ENCODE measurements around the gene MTR. TPM values are rescaled to one million over a fixed set of nuclear protein-coding genes. Genes with fewer than 3 reads are reported as not detected.

The MTR gene
- total RNA-seq, 1 donor from 2014 or later: 35.8 TPM

GRCh38 chr1:236865818-236866155 is 70.7 kb downstream of the MTR start:
- Histone ChIP-seq H2AFZ (ENCODE audit: low read depth, low read length) (no peak overlapping the region), H3K4me2 (ENCODE audit: low read length) (no peak overlapping the region), H3K9ac (ENCODE audit: low read length) (no peak overlapping the region), H3K9me3 (ENCODE audit: insufficient read depth, low read depth, low read length) (no peaks in the 10 kb centered on the region), H3K4me1 (ENCODE audit: insufficient read depth, low read length) (no peaks in the 10 kb centered on the region), H3K27ac (ENCODE audit: low read depth, low read length) (no peak overlapping the region), H3K79me2 (ENCODE audit: insufficient read depth, low read length) (no peaks in the 10 kb centered on the region), H4K20me1 (ENCODE audit: insufficient read depth, low read length) (no peaks in the 10 kb centered on the region), H3K27me3 (ENCODE audit: insufficient read depth, low read length) (no peaks in the 10 kb centered on the region), H3K4me3 (ENCODE audit: insufficient read depth, low read depth, low read length) (no peak overlapping the region), H3K36me3 (ENCODE audit: insufficient read depth, low read length) (peaks cover 8% of the 10 kb centered on the region)
- H3K27me3 Mint-ChIP-seq (ENCODE audit: low read depth, unreplicated experiment): no peaks in the 10 kb centered on the region
- no peak overlapping the region for H3K27ac Mint-ChIP-seq (ENCODE audit: unreplicated experiment)
- no peaks in the 10 kb centered on the region for H3K9me3 Mint-ChIP-seq (ENCODE audit: unreplicated experiment)
- FAIRE-seq (no peak), DNase-seq (ENCODE audit: low read depth) (no peak)
- H3K4me3 Mint-ChIP-seq (ENCODE audit: unreplicated experiment): no peak overlapping the region
- TF ChIP-seq CTCF (IDR thresholded peaks at IDR 0.05; ENCODE audit: insufficient read depth, low read depth, low read length) (no peak), EZH2 (IDR thresholded peaks at IDR 0.05; ENCODE audit: insufficient read depth, low read length) (no peak)
- no peaks in the 10 kb centered on the region for H3K4me1 Mint-ChIP-seq (ENCODE audit: low read depth, unreplicated experiment)
- peaks cover 19% of the 10 kb centered on the region for H3K36me3 Mint-ChIP-seq (ENCODE audit: low read depth, unreplicated experiment)

GRCh38 chr1:236868625-236869467 is 73.8 kb downstream of the MTR start:
- no peak overlapping the region for H3K4me2 ChIP-seq (ENCODE audit: low read length)
- Mint-ChIP-seq H3K9me3 (ENCODE audit: unreplicated experiment) (no peaks in the 10 kb centered on the region), H3K27ac (ENCODE audit: unreplicated experiment) (no peak overlapping the region), H3K4me3 (ENCODE audit: unreplicated experiment) (no peak overlapping the region), H3K27me3 (ENCODE audit: low read depth, unreplicated experiment) (no peaks in the 10 kb centered on the region), H3K36me3 (ENCODE audit: low read depth, unreplicated experiment) (peaks cover 12% of the 10 kb centered on the region), H3K4me1 (ENCODE audit: low read depth, unreplicated experiment) (no peaks in the 10 kb centered on the region)
- no peaks in the 10 kb centered on the region for H4K20me1 ChIP-seq (ENCODE audit: insufficient read depth, low read length)
- H3K4me3 ChIP-seq (ENCODE audit: insufficient read depth, low read depth, low read length): no peak overlapping the region
- peaks cover 5% of the 10 kb centered on the region for H3K36me3 ChIP-seq (ENCODE audit: insufficient read depth, low read length)
- H2AFZ ChIP-seq (ENCODE audit: low read depth, low read length): no peak overlapping the region
- H3K27ac ChIP-seq (ENCODE audit: low read depth, low read length): no peak overlapping the region
- no peaks in the 10 kb centered on the region for H3K4me1 ChIP-seq (ENCODE audit: insufficient read depth, low read length)
- H3K9me3 ChIP-seq (ENCODE audit: insufficient read depth, low read depth, low read length): no peaks in the 10 kb centered on the region
- FAIRE-seq (no peak), DNase-seq (ENCODE audit: low read depth) (peak; percentile 27)
- TF ChIP-seq CTCF (IDR thresholded peaks at IDR 0.05; ENCODE audit: insufficient read depth, low read depth, low read length) (peak; percentile 98), EZH2 (IDR thresholded peaks at IDR 0.05; ENCODE audit: insufficient read depth, low read length) (no peak)
- H3K27me3 ChIP-seq (ENCODE audit: insufficient read depth, low read length): no peaks in the 10 kb centered on the region
- H3K79me2 ChIP-seq (ENCODE audit: insufficient read depth, low read length): no peaks in the 10 kb centered on the region
- H3K9ac ChIP-seq (ENCODE audit: low read length): no peak overlapping the region

DNA sequence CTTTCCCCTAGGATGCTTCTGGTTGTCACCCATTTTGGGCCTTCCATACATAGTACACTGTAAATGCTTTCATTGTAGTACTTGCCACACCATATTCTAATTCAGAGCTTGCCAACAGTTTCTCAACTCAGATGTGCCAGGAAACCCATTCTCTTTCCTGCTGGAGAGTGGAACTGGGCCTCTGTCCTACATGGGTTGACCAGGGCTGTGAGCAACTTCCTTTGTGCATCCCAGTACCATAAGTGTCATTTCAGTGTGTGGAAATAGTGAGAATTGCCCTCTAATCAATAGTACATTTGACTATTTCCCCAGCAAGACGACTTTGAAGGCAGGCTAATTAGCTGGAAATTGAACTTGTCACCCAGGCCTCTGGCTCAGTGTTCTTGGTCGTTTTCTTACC is 74.8 kb downstream of the MTR start:
- no peaks in the 10 kb centered on the region for H3K27me3 ChIP-seq (ENCODE audit: insufficient read depth, low read length)
- no peak for FAIRE-seq
- H3K4me3 Mint-ChIP-seq (ENCODE audit: unreplicated experiment): no peak overlapping the region

More for the DNA sequence above, 74.8 kb downstream of the MTR start:
- TF ChIP-seq CTCF (IDR thresholded peaks at IDR 0.05; ENCODE audit: insufficient read depth, low read depth, low read length) (no peak), EZH2 (IDR thresholded peaks at IDR 0.05; ENCODE audit: insufficient read depth, low read length) (no peak)
- Histone ChIP-seq H3K9me3 (ENCODE audit: insufficient read depth, low read depth, low read length) (no peaks in the 10 kb centered on the region), H3K9ac (ENCODE audit: low read length) (no peak overlapping the region), H3K4me3 (ENCODE audit: insufficient read depth, low read depth, low read length) (no peak overlapping the region), H4K20me1 (ENCODE audit: insufficient read depth, low read length) (no peaks in the 10 kb centered on the region), H3K4me2 (ENCODE audit: low read length) (no peak overlapping the region), H3K4me1 (ENCODE audit: insufficient read depth, low read length) (no peaks in the 10 kb centered on the region), H3K36me3 (ENCODE audit: insufficient read depth, low read length) (peaks cover 8% of the 10 kb centered on the region), H3K27ac (ENCODE audit: low read depth, low read length) (no peak overlapping the region), H2AFZ (ENCODE audit: low read depth, low read length) (no peak overlapping the region), H3K79me2 (ENCODE audit: insufficient read depth, low read length) (no peaks in the 10 kb centered on the region)
- DNase-seq (ENCODE audit: low read depth): no peak
- no peaks in the 10 kb centered on the region for H3K9me3 Mint-ChIP-seq (ENCODE audit: unreplicated experiment)
- H3K4me1 Mint-ChIP-seq (ENCODE audit: low read depth, unreplicated experiment): no peaks in the 10 kb centered on the region
- H3K36me3 Mint-ChIP-seq (ENCODE audit: low read depth, unreplicated experiment): peaks cover 10% of the 10 kb centered on the region
- no peak overlapping the region for H3K27ac Mint-ChIP-seq (ENCODE audit: unreplicated experiment)
- no peaks in the 10 kb centered on the region for H3K27me3 Mint-ChIP-seq (ENCODE audit: low read depth, unreplicated experiment)
